B cell (primary cell): ENCODE measurements around the gene KRTAP13-3. TPM values are rescaled to one million over a fixed set of nuclear protein-coding genes. Genes with fewer than 3 reads are reported as not detected.

Experiments
- ATAC-seq: fragments of 200-7000 bp; cut with Tn5 transposase; one replicate; pipeline ENCODE4 v1.10.0; 2021; ENCODE audit warnings: low read depth, mild to moderate bottlenecking, moderate number of reproducible peaks, moderate library complexity
- CTCF ChIA-PET: fragments of 350-600 bp; sonication (Branson Sonifier 250); formaldehyde crosslinking; loops from one replicate; lab custom pipeline; 2021; ENCODE audit warnings: antibody characterized with exemption, inconsistent platforms; lab: Charles Lee
- POLR2A ChIA-PET: fragments of 350-600 bp; sonication (Branson Sonifier 250); formaldehyde crosslinking; loops from one replicate; lab custom pipeline; 2021; ENCODE audit warnings: antibody characterized with exemption; lab: Charles Lee
- DNase-seq: peaks from one replicate; pipeline ENCODE4 v3.0.0; 2013
- H2AFZ ChIP-seq: 2 replicates; pipeline ENCODE4 v1.6.1; 2012; ENCODE audit warnings: mild to moderate bottlenecking, low read depth, low read length; ENCODE audit not compliant: insufficient read depth, poor library complexity, severe bottlenecking
- H3K27ac ChIP-seq, 2 donors: 1 replicate in 1 of 2; 2 replicates in 1 of 2; pipeline ENCODE4 v1.5.1; 2012 to 2013; ENCODE audit warnings: low read length in 2 of 2, mild to moderate bottlenecking in 2 of 2, moderate library complexity in 1 of 2
- H3K27me3 ChIP-seq, 4 experiments: fragments of 200-600 bp in 1 of 4; sonication (generic) in 1 of 4; replicated peaks in 1 of 4; 1 replicate in 2 of 4; 2 replicates in 2 of 4; pipeline versions ENCODE4 v1.6.1 to v1.7.0; 2013 to 2016; ENCODE audit warnings: low read length in 3 of 4, mild to moderate bottlenecking in 2 of 4, mixed read lengths in 1 of 4, moderate library complexity in 1 of 4; ENCODE audit not compliant: insufficient read depth in 4 of 4, control insufficient read depth in 3 of 4; ENCODE audit errors: control extremely low read depth in 1 of 4
- H3K36me3 ChIP-seq, 2 experiments: replicated peaks in 1 of 2; 1 replicate in 1 of 2; 2 replicates in 1 of 2; pipeline versions ENCODE4 v1.6.1 to v1.7.1; 2013; ENCODE audit warnings: low read length in 1 of 2; ENCODE audit not compliant: insufficient read depth in 2 of 2, control insufficient read depth in 1 of 2; ENCODE audit errors: control extremely low read depth in 1 of 2, extremely low read depth in 1 of 2
- H3K4me1 ChIP-seq, 2 donors: fragments of 200-600 bp in 1 of 2; sonication (generic) in 1 of 2; 1 replicate in 1 of 2; 2 replicates in 1 of 2; pipeline versions ENCODE4 v1.5.1 to v1.6.1; 2013 to 2017; ENCODE audit warnings: low read length in 2 of 2; ENCODE audit not compliant: control insufficient read depth in 2 of 2, insufficient read depth in 2 of 2
- H3K4me2 ChIP-seq: replicated peaks from 2 replicates; pipeline ENCODE3; 2012; ENCODE audit warnings: mild to moderate bottlenecking, low read depth, low read length; ENCODE audit not compliant: poor library complexity, severe bottlenecking
- H3K4me3 ChIP-seq, 5 experiments: fragments of 200-600 bp in 1 of 5; sonication (generic) in 1 of 5; 1 replicate in 3 of 5; 2 replicates in 2 of 5; pipeline versions ENCODE4 v1.5.1 to v1.7.0; 2011 to 2016; ENCODE audit warnings: low read length in 4 of 5, mild to moderate bottlenecking in 4 of 5, low read depth in 2 of 5, control low read depth in 1 of 5, moderate library complexity in 1 of 5; ENCODE audit not compliant: insufficient read depth in 1 of 5; ENCODE audit errors: control extremely low read depth in 1 of 5, extremely low read depth in 1 of 5
- H3K79me2 ChIP-seq: fragments of 200-600 bp; sonication (generic); one replicate; pipeline ENCODE4 v1.6.0; 2016; ENCODE audit warnings: low read length; ENCODE audit not compliant: control insufficient read depth, insufficient read depth
- H3K9ac ChIP-seq: fragments of 200-600 bp; sonication (generic); 2 replicates; pipeline ENCODE4 v1.6.1; 2017; ENCODE audit warnings: mild to moderate bottlenecking, low read length, moderate library complexity
- H3K9me3 ChIP-seq, 3 donors: one replicate each; pipeline versions ENCODE4 v1.6.1 to v1.7.1; 2013; ENCODE audit warnings: low read length in 2 of 3; ENCODE audit not compliant: control insufficient read depth in 2 of 3, insufficient read depth in 1 of 3; ENCODE audit errors: control extremely low read depth in 1 of 3
- H4K20me1 ChIP-seq: 2 replicates; pipeline ENCODE4 v1.6.0; 2012; ENCODE audit warnings: mild to moderate bottlenecking, low read length; ENCODE audit not compliant: insufficient read depth, control insufficient read depth, poor library complexity, severe bottlenecking
- H3K27ac Mint-ChIP-seq: one replicate; pipeline ENCODE4 v1.8.0; 2021; ENCODE audit warnings: mixed read lengths
- H3K27me3 Mint-ChIP-seq: one replicate; pipeline ENCODE4 v1.8.0; 2021; ENCODE audit warnings: mixed read lengths
- H3K4me1 Mint-ChIP-seq: one replicate; pipeline ENCODE4 v1.8.0; 2021; ENCODE audit warnings: mixed read lengths
- H3K4me3 Mint-ChIP-seq: one replicate; pipeline ENCODE4 v1.8.0; 2021; ENCODE audit warnings: mixed read lengths
- H3K9me3 Mint-ChIP-seq: one replicate; pipeline ENCODE4 v1.8.0; 2022; ENCODE audit warnings: mixed read lengths; ENCODE audit not compliant: insufficient read depth
- CTCF ChIP-seq: fragments of 200-600 bp; IDR thresholded peaks from one replicate; pipeline ENCODE4 v1.8.0; 2022; ENCODE audit warnings: antibody characterized with exemption, mild to moderate bottlenecking
- EZH2 ChIP-seq: IDR thresholded peaks from 2 replicates; pipeline ENCODE4 v1.6.1; 2012; ENCODE audit warnings: borderline replicate concordance, low read depth, mild to moderate bottlenecking, moderate library complexity, low read length; ENCODE audit not compliant: insufficient read depth, poor library complexity, severe bottlenecking
- WGBS: methylation state at CpG from one replicate; pipeline ENCODE4 v1.1.5; 2013; ENCODE audit warnings: missing lambda C conversion rate; ENCODE audit not compliant: insufficient coverage; 5-methylcytosine and 5-hydroxymethylcytosine counted together
- intact Hi-C: fragments of 100-400 bp; cut with micrococcal nuclease; formaldehyde crosslinking; loops from one replicate; pipeline ENCODE4 v1.10.0; 2022
- polyA plus RNA-seq: library from polyadenylated mRNA; depleted of rRNA; stranded (reverse); fragments of >200 nt; gene quantifications from 2 replicates; pipeline ENCODE4 v1.2.3, GENCODE V29; 2012
- total RNA-seq, 2 donors: library from RNA; stranded (reverse); fragments of 120-200 nt in 1 of 2; gene quantifications; 1 replicate in 1 of 2; 2 replicates in 1 of 2; pipeline versions ENCODE4 v1.2.3 to v1.2.4, GENCODE V29; 2013 to 2022

The KRTAP13-3 gene
- total and polyA plus RNA-seq, 2 donors (not counting 1 experiment from before 2014, with no cell fraction given) = not detected

GRCh38 chr21:30426731-30427130, 1.0 kb upstream of the KRTAP13-3 start:
- no peaks in the 10 kb centered on the region for H3K27me3 ChIP-seq
- WGBS = 77% methylated on average over 1 of the region's 3 CpGs
- no peak for ATAC-seq

GRCh38 chr21:30415993-30416392, 9.7 kb downstream of the KRTAP13-3 start:
- H3K79me2 ChIP-seq = no peaks in the 10 kb centered on the region
- no peaks in the 10 kb centered on the region for H4K20me1 ChIP-seq
- DNase-seq = no peak
- no peak overlapping the region for H3K27ac ChIP-seq
- 81% methylated on average over 4 of the region's 5 CpGs for WGBS
- H3K27me3 ChIP-seq = no peaks in the 10 kb centered on the region
- Mint-ChIP-seq H3K27me3 (no peaks in the 10 kb centered on the region), H3K4me1 (no peaks in the 10 kb centered on the region), H3K9me3 (no peaks in the 10 kb centered on the region), H3K4me3 (no peak overlapping the region), H3K27ac (no peak overlapping the region)
- no peak for ATAC-seq
- no peak overlapping the region for H3K4me2 ChIP-seq
- no peak overlapping the region for H3K4me3 ChIP-seq
- no peaks in the 10 kb centered on the region for H3K4me1 ChIP-seq
- no peaks in the 10 kb centered on the region for H3K36me3 ChIP-seq
- POLR2A ChIA-PET = no interaction called here
- peaks cover 0 to 2% (median 0%) of the 10 kb centered on the region in 3 donors for H3K9me3 ChIP-seq
- H2AFZ ChIP-seq = no peak overlapping the region
- no peak overlapping the region for H3K9ac ChIP-seq
- CTCF ChIA-PET = no interaction called here
- intact Hi-C loops = no loop called here
- TF ChIP-seq EZH2 (no peak), CTCF (no peak)

More at GRCh38 chr21:30426731-30427130, 1.0 kb upstream of the KRTAP13-3 start:
- H3K9ac ChIP-seq = no peak overlapping the region
- no peaks in the 10 kb centered on the region for H3K9me3 Mint-ChIP-seq
- no peaks in the 10 kb centered on the region for H4K20me1 ChIP-seq
- POLR2A ChIA-PET = no interaction called here
- TF ChIP-seq EZH2 = no peak
- no peak for TF ChIP-seq CTCF
- intact Hi-C loops = no loop called here
- no peaks in the 10 kb centered on the region for H3K4me1 ChIP-seq
- no peak overlapping the region for H2AFZ ChIP-seq
- H3K4me3 ChIP-seq = no peak overlapping the region
- H3K4me1 Mint-ChIP-seq = no peaks in the 10 kb centered on the region
- DNase-seq = no peak
- no peaks in the 10 kb centered on the region for H3K79me2 ChIP-seq
- CTCF ChIA-PET = no interaction called here
- no peaks in the 10 kb centered on the region for H3K27me3 Mint-ChIP-seq
- H3K27ac Mint-ChIP-seq = no peak overlapping the region
- H3K9me3 ChIP-seq = peaks cover 0 to 9% (median 0%) of the 10 kb centered on the region in 3 donors
- H3K4me3 Mint-ChIP-seq = no peak overlapping the region
- no peak overlapping the region for H3K27ac ChIP-seq
- H3K4me2 ChIP-seq = no peak overlapping the region
- no peaks in the 10 kb centered on the region for H3K36me3 ChIP-seq
